DND-41 (cell line): Measurements from ENCODE around the gene B4GALNT1.

ENCODE experiments used
- ATAC-seq: fragments of 200-7000 bp; cut with Tn5 transposase; 3 replicates; pipeline ENCODE4 v1.9.1; 2021; ENCODE audit warnings: low read depth; ENCODE audit not compliant: insufficient read depth
- DNase-seq: peaks from one replicate; pipeline ENCODE4 v3.0.0-alpha.2; 2020
- H2AFZ ChIP-seq: 2 replicates; pipeline ENCODE4 v1.6.0; 2012; ENCODE audit warnings: low read depth, low read length
- H3K27ac ChIP-seq: 2 replicates; pipeline ENCODE4 v1.5.1; 2012; ENCODE audit warnings: low read length, inconsistent platforms
- H3K27me3 ChIP-seq: fragments of 200-600 bp; sonication (generic); 2 replicates; pipeline ENCODE4 v1.6.0; 2012; ENCODE audit warnings: low read length, mild to moderate bottlenecking, inconsistent platforms; ENCODE audit not compliant: insufficient read depth, poor library complexity
- H3K36me3 ChIP-seq: 2 replicates; pipeline ENCODE4 v1.5.1; 2012; ENCODE audit warnings: low read length, inconsistent platforms; ENCODE audit not compliant: insufficient read depth
- H3K4me1 ChIP-seq: 2 replicates; pipeline ENCODE4 v1.5.1; 2012; ENCODE audit warnings: mild to moderate bottlenecking, low read length; ENCODE audit not compliant: insufficient read depth
- H3K4me2 ChIP-seq: 2 replicates; pipeline ENCODE4 v1.6.0; 2012; ENCODE audit warnings: mild to moderate bottlenecking, moderate library complexity, low read length, inconsistent platforms; ENCODE audit not compliant: insufficient read depth
- H3K4me3 ChIP-seq, 2 experiments: fragments of 200-600 bp in 1 of 2; shearing (Covaris generic) in 1 of 2; 2 replicates each; pipeline ENCODE4 v1.5.1; 2012 to 2016; ENCODE audit warnings: inconsistent platforms in 2 of 2, low read length in 2 of 2, mild to moderate bottlenecking in 2 of 2, low read depth in 1 of 2, moderate library complexity in 1 of 2
- H3K79me2 ChIP-seq: 2 replicates; pipeline ENCODE4 v1.6.0; 2012; ENCODE audit warnings: low read length, inconsistent platforms; ENCODE audit not compliant: insufficient read depth
- H3K9ac ChIP-seq: 2 replicates; pipeline ENCODE4 v1.6.0; 2012; ENCODE audit warnings: low read depth, mild to moderate bottlenecking, inconsistent platforms, low read length, moderate library complexity
- H3K9me3 ChIP-seq: 2 replicates; pipeline ENCODE4 v1.5.1; 2012; ENCODE audit warnings: low read length, moderate library complexity, mild to moderate bottlenecking, inconsistent platforms; ENCODE audit not compliant: insufficient read depth, severe bottlenecking
- H4K20me1 ChIP-seq: 2 replicates; pipeline ENCODE4 v1.6.0; 2012; ENCODE audit warnings: low read length; ENCODE audit not compliant: insufficient read depth
- CTCF ChIP-seq: IDR thresholded peaks from 2 replicates; pipeline ENCODE4 v1.5.1; 2012; ENCODE audit warnings: borderline replicate concordance, low read length, moderate library complexity, mild to moderate bottlenecking; ENCODE audit not compliant: poor library complexity, severe bottlenecking; ENCODE audit errors: extremely low read depth
- EZH2 ChIP-seq: IDR thresholded peaks from 3 replicates; pipeline ENCODE4 v1.6.1; 2012; ENCODE audit warnings: borderline replicate concordance, low read depth, mild to moderate bottlenecking, moderate library complexity, low read length, inconsistent platforms; ENCODE audit not compliant: severe bottlenecking

Gene B4GALNT1

DNA sequence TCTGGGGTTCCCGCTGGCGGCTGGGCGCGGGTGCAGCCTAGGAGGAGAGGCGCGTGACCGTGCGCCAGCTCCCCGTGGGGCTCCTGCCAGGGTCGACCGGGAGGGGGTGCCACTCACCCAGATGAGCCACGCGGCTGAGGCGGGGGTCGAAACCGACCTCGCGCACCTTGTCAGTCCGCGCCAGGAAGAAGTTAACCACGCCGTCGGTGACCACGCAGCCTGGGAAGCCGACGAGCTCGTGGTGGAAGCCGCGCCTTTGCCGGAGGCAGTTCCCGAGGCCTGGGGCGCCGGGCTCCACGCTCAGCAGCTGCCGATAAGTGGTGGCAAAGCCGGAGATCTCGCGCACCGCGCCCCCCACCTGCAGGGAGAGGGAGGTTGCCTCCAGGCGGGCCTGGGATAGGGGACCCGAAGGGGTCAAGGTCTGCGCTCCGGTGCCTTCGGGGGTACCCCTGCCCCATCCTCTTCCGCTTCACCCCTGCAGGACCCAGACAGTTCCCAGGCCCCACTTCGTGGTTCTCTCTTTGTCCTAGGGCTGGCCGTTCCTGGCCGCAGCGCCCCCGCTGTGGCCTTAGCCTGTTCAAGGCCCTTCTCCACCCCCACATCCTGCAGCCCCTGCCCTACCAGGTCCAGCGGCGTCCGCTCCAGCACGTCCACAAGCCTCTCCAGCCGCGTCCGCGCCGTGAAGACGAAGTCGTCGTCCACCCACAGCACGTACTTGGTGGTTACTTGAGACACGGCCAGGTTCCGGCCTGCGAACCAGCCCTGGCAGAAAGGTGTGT lies 5.3 kb downstream of the B4GALNT1 start:
- H3K27me3 ChIP-seq: peaks cover 10% of the 10 kb centered on the region
- no peaks in the 10 kb centered on the region for H4K20me1 ChIP-seq
- no peaks in the 10 kb centered on the region for H3K9me3 ChIP-seq
- H3K79me2 ChIP-seq: no peaks in the 10 kb centered on the region
- no peak overlapping the region for H3K4me2 ChIP-seq
- no peak for DNase-seq
- no peaks in the 10 kb centered on the region for H3K4me1 ChIP-seq
- no peaks in the 10 kb centered on the region for H3K36me3 ChIP-seq
- no peak overlapping the region for H3K27ac ChIP-seq
- no peak overlapping the region for H3K9ac ChIP-seq
- TF ChIP-seq EZH2 (no peak), CTCF (no peak)
- no peak for ATAC-seq
- H3K4me3 ChIP-seq: no peak overlapping the region
- H2AFZ ChIP-seq: no peak overlapping the region

DNA sequence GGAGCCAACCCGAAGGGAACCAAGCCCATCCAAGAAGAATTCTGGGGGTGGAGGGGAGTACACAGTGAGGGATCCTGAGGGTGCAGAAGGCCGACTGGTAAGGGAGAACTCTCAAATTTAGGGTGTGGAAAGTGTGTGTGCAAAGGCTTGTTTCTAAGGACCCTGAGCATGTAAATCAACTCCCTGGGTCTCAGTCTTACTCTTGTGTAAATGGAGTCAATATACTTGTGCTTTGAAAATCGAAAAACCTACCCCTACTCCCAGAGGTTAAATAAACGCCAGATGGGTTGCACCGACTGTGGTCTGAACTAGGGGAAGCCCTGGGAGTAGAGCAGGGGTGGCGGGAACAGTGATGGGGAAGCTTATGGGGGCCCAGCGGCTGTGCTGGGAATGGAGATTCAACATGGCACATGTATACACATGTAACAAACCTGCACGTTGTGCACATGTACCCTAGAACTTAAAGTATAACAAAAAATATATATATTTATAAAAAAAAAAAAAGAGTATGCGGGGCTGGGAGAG lies 6.0 kb downstream of the B4GALNT1 start:
- Histone ChIP-seq H3K27ac (no peak overlapping the region), H3K36me3 (no peaks in the 10 kb centered on the region), H3K4me2 (no peak overlapping the region), H3K4me3 (no peak overlapping the region), H3K4me1 (no peaks in the 10 kb centered on the region), H3K9me3 (no peaks in the 10 kb centered on the region), H3K27me3 (peaks cover 16% of the 10 kb centered on the region), H4K20me1 (no peaks in the 10 kb centered on the region), H2AFZ (no peak overlapping the region), H3K9ac (no peak overlapping the region), H3K79me2 (no peaks in the 10 kb centered on the region)
- ATAC-seq (no peak), DNase-seq (no peak)
- TF ChIP-seq EZH2 (no peak), CTCF (no peak)

- Histone ChIP-seq H3K9me3 (no peaks in the 10 kb centered on the region), H3K27me3 (peaks cover 16% of the 10 kb centered on the region), H3K4me3 (no peak overlapping the region), H3K4me1 (no peaks in the 10 kb centered on the region), H2AFZ (no peak overlapping the region), H3K9ac (no peak overlapping the region), H4K20me1 (no peaks in the 10 kb centered on the region), H3K27ac (no peak overlapping the region), H3K36me3 (no peaks in the 10 kb centered on the region), H3K79me2 (no peaks in the 10 kb centered on the region), H3K4me2 (no peak overlapping the region)
- no peak for ATAC-seq
- DNase-seq: no peak
- TF ChIP-seq CTCF: no peak
- no peak for TF ChIP-seq EZH2
Observed at GRCh38 chr12:57626111-57626920, 6.7 kb downstream of the B4GALNT1 start.
